ENCODE measurements around the gene SLC26A8.

DNA sequence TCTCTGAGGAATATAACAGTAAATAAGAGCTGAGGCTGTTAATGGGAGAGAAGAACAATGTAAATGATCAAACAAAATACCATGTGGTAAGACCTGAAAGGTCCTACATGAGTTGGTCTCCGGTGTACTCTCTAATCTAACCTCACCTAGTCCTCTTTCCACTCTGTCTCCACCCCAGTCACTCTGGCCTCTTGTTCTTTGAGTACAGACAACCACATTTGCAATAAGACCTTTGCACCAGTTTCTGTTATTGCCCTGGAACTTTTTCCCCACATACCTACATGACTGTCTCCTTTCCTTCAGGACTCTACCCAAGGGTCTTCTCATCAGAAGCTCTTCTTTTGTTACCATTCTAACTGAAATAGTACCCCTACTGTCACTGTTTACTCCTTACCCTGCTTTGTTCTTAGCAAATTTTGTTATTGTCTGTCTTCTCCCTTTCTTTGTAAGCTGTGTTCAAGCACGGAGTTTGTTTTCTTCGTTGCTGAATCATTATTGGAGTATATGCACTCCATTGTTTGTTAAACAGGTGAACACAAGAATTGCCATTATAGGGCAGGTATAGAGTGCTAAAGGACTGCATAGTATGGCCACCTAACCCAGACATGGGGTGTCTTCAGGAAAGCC, 40.4 kb upstream of the SLC26A8 start:
- TF ChIP-seq, protein P1, sequence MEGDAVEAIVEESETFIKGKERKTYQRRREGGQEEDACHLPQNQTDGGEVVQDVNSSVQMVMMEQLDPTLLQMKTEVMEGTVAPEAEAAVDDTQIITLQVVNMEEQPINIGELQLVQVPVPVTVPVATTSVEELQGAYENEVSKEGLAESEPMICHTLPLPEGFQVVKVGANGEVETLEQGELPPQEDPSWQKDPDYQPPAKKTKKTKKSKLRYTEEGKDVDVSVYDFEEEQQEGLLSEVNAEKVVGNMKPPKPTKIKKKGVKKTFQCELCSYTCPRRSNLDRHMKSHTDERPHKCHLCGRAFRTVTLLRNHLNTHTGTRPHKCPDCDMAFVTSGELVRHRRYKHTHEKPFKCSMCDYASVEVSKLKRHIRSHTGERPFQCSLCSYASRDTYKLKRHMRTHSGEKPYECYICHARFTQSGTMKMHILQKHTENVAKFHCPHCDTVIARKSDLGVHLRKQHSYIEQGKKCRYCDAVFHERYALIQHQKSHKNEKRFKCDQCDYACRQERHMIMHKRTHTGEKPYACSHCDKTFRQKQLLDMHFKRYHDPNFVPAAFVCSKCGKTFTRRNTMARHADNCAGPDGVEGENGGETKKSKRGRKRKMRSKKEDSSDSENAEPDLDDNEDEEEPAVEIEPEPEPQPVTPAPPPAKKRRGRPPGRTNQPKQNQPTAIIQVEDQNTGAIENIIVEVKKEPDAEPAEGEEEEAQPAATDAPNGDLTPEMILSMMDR (conservative IDR thresholded peaks at IDR 0.05), result no peak
- TF ChIP-seq ZFX (IDR thresholded peaks at IDR 0.05), result no peak
